NCI-H510A treated with DMSO at 0.1 percent for 48 hours (cell line): ENCODE data around the gene SPATA13.
A peak's percentile ranks its signal among the peaks of the same experiment; 100 is the strongest.
"Not testable (repeated sequence)": the region's sequence is repeated elsewhere in the genome, so short reads cannot be mapped to it uniquely, and the experiment has no call there.

ENCODE experiments used
- DNase-seq: peaks from one replicate; lab custom pipeline; 2025; lab: John Stamatoyannopoulos, UW

The SPATA13 gene

DNA sequence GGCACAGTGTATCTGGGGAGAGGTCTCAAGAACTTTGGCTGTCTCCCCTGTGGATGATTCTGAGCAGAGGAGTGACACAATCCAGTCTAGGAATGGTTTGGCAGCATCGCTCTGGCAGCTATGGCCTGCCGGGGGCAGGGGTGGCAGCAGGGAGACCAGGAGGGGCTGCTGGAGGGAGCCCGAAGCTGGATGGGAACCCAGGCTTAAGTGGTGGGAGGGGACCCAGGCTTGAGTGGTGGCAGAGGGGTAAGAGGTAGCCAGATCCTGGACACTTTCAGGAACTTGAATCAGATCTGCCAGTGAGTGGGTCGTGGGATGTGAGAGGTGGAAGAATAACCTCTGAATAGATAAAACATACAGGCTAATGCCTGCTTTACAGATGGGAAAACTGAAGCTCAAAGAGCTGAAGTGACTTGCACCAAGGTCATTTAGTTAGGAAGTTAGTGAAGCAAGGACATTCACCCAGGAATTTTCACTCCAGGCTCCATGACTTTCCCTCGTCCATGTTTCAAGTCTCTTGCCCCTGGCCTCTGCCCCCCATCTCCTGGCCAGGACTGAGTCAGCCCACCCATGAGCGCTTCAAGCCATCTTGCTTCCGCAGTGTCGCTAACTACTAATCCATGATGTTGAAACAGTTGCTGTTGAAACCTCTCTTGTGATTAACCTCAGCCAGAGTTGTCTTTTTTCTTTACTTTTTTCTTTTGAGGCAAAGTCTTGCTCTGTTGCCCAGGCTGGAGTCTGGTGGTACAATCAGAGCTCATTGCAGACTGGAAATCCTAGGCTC lies 119.0 kb downstream of the SPATA13 start:
- DNase-seq = no peak

DNA sequence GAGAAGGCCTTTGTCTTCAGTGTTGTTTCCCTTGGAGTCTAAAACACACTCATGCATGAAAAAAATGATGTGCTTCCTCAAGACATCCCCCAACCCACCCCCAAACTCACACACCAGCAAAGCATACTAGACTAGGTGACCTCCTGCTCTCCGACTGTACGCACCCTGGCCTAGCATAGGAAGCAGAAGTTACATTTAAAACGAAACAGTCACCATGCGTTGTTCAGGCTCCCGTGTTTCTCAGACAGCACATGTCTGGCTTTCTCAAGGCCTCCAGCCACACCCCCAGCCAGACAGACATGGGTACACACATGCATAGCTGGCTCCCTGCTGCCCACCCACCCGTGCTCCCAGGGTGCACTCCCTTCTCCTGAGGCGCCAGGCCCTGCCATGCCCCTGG lies 120.2 kb downstream of the SPATA13 start:
- no peak for DNase-seq

DNA sequence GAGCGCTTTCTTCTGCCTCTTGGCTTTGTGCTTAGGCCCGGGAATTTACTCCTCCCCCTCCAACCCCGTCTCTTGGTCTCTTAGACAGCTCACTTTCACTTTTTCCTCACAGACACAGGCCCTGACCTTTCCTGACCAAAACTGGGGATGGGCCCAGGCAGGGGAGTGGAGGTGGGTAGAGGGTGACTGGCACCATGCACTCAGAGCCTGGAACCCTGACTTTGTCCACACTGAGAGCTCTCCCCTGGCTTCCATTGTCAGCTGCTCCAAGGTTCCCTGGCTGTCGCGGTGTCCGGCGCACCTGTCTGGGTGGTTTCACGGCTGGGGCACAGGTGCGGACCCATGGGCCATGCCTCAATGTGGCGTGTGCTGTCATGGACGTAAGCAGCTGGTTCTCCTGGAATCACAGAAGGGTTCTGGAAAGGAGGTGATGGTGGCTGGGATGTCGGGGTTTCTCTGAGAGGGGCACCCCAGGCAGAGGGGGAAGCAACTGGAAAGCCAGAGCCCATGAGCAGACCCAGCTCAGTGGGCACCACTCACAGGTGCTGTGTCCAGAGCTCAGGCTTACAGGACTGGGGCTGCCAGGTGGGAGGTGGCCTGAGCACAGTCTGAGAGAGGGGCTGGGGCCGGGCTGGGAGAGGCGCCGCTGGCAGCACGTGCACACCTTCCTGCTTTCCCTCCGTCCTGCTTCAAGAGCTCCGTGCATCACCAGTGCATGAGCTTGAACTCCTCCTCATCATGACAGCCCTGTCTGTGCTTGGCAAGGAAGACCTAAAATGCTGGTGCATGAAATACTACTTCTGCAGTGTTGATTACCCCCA lies 120.9 kb downstream of the SPATA13 start:
- DNase-seq = no peak

DNA sequence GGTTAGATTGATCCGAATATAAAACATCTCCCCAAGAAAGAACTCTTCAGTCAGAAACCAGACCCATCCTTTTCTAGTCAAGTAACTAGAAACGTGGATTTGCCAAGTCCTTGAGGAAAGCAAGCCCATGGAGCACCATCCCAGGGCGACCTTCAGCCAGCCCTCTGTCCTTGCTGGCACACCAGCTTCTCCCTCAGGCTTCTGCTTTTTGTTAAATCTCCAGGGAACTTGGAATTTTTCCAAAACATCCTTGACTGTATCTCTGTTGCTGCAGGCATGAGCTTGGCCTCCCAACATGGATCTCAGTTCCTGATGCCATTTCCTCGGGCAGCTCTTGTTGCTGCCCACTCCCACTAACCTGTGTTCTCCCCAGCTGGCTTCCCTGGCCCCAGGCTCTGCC lies 121.7 kb downstream of the SPATA13 start:
- no peak for DNase-seq

DNA sequence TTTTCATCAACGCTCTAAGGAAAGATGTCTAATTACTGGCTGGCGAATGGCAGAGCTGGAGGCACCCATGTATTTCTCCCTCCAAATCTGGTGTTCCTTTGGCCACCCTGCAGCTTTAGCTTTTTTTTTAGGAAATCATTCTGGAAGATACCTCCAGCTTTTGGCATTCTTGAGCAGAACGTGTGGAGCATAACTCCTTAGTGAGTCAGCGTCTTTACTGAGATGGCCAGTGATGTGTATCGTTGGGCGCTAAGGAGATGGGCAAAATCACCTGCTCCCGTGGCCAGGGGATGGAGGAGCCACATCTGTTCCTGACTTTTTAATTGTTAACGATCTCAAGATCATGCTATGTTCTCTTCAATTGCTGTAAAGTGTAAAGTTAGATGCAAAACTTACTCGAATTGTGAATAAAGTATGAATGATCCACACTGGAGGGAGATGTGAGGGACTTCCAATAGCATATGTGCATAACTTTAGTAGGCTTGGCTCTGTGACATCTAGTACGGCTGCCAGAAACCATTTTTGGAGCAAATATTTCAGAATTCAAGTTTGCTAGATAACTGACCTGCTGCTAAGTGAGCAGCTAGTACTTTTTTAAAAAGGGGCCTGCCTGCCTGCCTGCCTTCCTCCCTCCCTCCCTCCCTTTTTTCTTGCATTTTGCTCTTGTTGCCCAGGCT lies 124.5 kb downstream of the SPATA13 start:
- DNase-seq = no peak

DNA sequence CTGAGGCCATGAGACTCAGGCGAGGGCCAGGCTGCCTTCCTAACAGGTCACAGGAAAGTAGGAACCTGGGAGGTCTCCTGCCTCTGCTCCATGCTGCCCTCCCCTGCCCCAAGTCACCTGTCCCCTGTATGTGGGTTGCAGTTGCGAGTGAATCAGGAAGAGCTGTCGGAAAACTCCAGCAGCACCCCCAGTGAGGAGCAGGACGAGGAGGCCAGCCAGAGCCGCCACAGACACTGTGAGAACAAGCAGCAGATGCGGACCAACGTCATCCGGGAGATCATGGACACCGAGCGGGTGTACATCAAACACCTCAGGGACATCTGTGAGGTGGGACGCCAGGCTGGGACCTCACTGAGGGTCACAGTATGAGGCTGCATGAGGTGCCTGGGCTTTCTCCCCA lies 126.1 kb downstream of the SPATA13 start:
- DNase-seq = no peak

DNA sequence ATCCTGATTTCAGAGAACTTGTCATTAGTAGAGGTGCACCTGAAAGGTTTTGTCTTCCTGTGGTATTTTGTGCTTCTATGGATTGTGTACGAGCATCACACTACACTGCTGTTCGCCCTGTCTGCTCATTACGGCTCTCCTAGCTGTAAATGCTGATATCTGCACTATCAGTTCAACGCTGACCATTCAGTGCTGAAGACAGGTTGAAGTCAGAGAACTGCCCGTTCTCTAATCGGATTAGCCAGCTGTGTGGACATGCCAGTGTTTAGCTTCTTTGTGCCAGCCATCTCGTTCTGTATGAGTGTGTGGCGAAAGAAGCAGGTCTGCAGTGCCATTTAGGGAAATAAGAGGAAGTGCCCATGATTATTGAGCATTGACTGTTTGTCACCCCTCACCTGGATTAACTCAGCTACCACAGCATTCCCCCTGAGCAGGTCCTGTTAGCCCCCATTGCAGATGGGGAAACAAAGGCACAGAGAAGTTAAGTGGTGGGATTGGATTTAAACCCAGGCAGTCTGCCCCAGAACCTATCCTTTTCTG lies 127.3 kb downstream of the SPATA13 start:
- DNase-seq = no peak

DNA sequence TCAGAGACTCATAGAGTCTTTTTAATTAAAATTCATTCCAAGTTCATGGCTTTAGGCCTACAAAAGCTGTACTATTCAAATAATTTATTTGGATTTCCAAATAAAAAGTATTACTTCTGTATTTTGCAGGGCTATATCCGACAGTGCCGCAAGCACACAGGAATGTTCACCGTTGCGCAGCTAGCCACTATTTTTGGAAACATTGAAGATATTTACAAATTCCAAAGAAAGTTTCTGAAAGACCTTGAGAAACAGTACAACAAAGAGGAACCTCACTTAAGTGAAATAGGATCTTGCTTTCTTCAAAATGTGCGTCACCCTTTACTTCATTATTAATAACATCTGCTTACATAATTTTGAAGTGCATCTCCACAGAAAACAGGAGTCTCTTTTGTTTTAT lies 128.3 kb downstream of the SPATA13 start:
- no peak for DNase-seq

DNA sequence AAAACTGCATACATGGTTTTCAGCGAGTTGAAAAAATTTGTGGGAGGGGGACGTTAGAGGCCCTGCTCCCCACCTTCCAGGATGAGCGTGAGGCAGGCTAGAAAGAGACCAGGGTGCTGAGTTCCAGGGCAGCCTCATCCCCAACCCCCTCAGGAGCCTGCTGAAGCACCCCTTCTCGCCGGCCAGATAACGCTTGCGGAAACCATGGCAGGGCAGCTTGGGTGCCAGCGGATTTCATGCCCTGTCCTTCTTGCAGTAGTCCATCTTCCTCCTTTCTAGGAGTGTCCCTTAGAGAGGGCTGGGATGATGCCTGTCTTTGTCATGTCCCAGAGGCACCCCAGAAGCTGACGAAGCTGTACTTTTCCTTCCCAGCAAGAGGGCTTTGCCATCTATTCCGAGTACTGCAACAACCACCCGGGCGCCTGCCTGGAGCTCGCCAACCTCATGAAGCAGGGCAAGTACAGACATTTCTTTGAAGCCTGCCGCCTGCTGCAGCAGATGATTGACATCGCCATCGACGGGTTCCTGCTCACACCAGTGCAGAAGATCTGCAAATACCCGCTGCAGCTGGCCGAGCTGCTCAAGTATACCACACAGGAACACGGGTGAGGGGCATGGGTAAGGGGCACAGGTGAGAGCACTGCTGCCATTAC lies 129.9 kb downstream of the SPATA13 start:
- DNase-seq = no peak

DNA sequence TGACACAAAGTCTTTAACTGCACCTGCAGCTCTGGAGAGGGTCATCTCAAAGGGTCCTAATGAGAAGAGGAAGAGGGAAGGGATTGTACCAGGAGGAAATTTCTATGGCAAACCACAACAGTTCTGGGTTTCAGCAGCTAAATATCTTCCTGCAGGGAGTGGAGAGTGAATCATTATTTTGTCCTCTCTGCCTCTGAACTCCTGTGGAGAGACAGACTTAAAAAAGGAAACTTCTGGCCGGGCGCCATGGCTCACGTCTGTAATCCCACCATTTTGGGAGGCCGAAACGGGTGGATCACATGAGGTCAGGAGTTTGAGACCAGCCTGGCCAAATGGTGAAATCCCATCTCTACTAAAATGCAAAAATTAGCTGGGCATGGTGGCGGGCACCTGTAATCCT lies 132.0 kb downstream of the SPATA13 start:
- DNase-seq = no peak

DNA sequence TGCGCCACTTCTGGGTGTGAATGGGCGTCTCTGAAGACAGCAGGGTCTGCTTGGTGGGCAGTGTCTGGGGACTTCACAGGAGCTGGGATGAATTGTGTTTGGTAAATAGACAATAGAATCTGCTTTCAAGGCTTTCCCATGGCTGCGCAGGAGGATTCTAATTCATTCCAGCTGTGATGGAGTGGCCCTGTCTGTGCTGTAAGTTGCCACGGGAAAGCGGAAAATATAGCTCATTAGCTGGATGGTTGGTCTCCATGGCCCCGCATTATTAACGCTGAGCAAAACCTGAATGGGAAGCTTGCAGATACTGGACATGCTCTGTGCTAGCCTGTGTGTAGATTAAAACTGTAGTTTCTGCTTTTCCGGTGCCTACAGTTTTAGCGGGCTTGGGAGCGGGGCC lies 133.2 kb downstream of the SPATA13 start:
- DNase-seq = no peak

DNA sequence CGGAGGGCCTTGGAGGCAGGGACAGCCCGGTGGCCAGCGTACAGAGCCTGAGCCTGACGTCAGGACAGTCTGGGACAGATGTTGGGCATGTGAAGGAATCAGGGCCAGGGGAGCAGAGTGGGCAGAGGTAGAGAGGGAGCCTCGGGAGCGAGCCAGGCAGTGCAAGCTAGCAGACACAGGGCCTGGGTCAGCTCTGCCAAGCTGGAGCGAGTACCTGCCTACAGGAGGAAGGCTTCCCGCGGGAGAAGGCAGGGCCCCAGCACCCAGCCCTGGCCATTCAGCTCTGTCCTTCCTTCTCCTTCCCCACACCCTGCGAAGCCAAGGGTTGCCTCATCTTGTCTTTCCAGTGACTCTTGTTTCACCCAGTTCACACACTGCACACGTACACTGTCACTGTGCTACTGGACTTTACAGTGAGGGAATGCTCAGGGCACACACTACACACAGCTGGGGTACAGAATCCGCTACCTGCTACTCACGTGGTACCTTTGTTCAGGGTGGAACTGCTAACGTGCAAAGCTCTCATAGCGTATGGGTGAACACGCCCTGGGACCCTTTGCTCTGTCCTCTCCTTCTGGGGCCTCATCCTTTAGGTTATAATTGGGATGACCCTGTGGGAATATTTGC lies 139.1 kb downstream of the SPATA13 start:
- DNase-seq = no peak

DNA sequence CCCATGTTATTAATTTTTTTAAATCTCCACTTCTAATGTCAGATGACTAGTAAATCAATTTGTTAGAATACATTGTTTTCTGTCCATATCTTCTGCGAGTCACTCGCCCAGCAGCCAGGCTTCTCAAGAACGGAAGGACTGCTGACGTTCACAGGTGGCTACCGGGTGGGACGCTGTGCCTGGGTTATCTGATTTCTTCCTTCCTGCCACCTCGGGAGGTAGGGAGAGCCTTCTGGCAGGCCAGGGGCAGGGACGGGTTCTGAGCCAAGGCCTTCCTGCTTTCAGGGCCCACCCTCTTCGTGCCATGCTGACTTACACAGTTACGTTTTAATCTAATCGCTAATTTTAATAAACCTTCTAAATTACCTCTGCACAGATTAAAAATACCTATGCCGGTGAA lies 140.9 kb downstream of the SPATA13 start:
- DNase-seq = no peak

DNA sequence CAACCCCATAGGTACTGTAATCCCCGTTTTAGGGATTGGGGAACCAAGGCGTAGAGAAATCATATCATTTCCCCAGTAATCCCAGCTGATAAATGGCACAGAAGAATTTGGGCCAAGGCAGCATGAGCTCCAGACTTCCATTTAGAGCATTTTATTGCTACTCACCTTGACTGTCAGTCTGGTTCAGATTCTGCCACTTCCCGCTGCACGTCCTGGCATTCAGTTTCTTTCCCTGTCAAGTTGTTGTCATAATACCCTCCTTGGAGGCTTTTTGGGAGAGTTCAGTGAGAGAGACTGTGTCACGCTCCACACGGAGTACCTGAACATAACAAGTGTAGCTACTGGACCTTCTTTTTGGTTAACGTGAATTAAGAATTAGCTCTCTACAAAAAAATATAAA lies 141.4 kb downstream of the SPATA13 start:
- no peak for DNase-seq

DNA sequence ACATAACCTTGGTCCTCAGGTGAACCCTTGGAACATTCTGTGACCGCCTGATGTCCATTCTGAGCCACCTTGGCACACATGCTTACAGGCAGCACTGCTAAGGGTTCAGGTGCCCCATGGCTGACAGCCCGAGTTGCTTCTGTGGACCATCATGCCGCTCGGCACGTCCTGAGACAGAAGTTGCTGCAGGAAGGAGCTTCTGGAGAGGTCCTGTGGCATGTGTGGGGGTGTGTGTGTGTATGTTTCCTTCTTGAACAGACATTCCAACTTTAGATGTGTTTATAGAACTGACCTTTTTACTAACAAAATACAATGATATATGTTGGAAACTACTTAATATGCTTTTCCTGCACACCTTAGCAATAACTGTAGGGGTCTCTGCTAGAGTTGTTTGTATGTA lies 144.1 kb downstream of the SPATA13 start:
- no peak for DNase-seq

DNA sequence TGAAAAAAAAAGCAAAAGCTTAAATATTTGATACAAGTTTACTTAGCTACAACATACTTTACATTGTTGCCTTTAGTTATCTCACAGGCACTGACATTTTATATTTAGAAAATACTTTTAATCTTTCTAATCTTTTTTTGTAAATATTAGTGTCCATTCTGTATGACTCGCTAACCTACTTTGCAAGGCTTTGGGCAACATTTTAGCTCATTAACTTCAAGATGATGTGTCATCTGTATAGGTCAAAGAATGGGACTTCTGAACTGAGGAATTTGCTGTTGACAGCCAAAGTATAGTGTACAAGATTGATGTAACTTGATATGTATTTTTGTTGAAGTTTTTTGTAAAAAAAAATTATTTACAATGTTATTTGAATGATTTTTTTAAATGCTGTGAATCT lies 146.1 kb downstream of the SPATA13 start:
- DNase-seq = no peak

DNA sequence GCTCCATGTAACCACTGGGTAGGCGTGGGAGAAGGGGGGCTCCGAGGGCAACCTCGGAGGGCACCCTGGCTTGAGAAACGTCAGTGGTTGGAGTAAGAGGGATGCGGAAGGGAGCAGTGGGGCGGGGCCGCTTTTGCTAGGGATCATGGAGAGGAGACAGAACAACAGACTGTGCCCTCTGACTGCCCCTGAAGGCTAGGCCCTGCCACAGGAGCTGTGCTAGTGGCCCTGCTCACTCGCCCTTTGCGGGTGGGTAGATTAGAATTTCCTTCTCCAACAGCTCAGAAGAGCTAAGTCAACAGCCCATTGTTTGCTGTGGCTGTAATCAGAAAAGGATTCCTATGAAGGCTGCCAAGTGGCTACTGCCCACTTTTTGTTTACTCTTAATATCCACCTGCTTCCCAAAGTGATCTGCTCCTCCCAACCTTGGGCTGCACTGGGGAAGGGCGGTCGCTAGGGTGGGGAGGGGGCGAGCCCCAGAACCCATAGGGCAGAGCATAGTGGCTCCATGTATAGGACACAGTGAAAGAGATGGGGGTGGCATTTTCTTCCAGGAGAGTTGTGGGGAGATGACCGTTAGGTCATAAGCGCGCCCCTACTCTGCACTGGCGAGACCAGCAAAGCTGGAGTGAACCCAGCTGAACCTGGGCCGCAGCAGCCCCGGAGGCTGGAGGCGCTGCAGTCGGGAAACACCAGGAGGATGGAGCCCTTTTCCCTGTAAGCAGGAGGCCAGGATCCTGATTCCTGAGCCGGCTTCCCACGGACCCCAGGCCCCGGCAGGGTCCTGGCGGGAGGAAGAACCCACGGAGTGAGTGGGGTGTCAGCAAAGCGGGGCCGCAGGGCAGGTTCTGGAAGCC lies 146.9 kb downstream of the SPATA13 start:
- DNase-seq = peak; percentile 6

DNA sequence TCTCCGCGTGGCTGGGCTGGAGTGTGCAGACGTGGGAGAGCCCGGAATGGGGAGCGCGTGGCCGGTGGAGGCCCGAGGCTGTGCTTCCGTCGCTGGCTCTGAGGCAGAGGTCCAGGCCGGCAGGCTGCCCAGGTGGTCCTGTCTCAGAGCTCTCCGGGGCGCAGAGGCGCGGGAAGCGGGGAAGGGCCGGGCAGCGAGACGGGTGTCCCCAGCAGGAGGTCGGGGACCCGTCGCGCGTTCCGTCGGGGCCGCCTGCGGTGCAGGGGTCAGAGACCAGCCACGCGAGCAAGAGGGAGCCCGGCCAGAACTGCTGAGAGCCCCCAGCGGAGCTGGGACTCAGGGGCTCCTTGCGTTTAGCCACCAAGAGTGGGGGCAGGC lies 147.5 kb downstream of the SPATA13 start:
- no peak for DNase-seq

DNA sequence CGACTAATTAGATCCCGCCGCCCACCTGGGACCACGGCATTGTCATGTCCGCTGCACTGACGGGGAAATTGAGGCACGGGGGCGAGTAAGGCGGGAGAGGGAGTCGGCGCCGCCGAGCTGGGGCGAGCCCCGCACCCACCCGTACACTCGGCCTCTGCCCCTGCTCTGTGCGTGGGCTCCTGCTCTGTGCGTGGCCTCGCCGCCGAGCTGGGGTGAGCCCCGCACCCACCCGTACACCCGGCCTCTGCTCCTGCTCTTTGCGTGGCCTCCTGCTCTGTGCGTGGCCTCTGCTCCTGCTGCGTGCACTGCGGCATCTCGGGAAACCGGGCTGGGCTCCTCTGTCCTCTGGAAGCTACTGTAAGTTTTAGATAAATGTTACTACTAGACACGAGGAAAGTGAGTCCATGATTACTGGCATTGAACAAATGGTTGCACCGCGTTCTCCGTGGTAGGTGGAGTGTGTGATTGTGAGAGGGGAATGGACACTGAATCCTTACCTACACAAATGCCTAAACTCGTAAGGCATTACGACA lies 148.0 kb downstream of the SPATA13 start:
- DNase-seq = no peak

DNA sequence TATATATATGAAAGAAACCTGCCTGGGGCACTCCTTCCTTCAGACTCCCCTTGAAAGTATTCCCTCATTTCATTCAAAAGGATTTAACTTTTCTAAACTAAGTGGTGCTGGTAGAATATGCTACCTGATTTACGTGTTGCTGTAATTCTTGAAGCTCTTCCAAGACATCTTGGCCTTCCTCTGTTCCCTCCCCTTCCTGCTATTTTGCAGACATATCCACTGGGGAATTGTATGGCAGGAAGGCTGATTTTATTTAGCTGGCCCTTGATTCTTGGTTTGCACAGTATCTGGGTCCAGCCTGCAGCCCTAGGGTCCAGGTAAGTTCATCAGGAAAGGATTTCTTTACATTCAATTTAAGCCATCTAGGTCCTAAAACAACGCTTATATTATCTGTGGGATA lies 148.8 kb downstream of the SPATA13 start, which contains the start of gene C1QTNF9:
Gene C1QTNF9 (plus strand): TSS at position 281 of the 400 bp plus-strand sequence. CDS start 6,424 bp downstream, outside the sequence.
- not testable (repeated sequence) for DNase-seq
